H54 (cell line): ENCODE measurements around the gene COL23A1.

Experiments
- DNase-seq: peaks from one replicate; pipeline ENCODE4 v3.0.0; 2011; ENCODE audit warnings: low spot score, mixed read lengths; ENCODE audit not compliant: insufficient read length
- FAIRE-seq: peaks from 3 replicates; lab custom pipeline; 2011; peaks lifted over from hg19 to GRCh38; lab: Jason Lieb, UNC
- POLR2A ChIP-seq: IDR thresholded peaks from 2 replicates; pipeline ENCODE4 v1.6.1; 2011; ENCODE audit warnings: low read depth, mild to moderate bottlenecking, low read length

Gene COL23A1

DNA sequence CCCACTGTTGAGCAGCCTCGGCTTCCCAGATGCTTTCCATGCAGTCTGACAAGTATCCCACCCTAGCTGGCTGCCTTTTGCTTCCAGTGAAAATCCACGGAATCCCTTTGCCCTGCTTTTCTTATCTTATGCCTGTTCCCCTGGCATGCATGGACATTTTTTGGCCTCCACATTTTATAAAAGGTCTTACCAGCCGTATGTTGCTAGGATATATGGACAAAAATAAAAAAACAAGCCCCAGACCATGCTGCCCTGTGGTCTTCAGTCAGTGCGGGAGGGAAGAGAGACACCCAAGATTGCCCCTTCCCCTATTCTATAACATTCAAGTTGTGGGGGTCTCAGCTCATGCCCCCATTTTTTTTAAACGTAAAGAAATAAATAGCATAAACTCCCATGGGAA lies 129.6 kb downstream of the COL23A1 start:
- TF ChIP-seq POLR2A = no peak
- no peak for DNase-seq
- FAIRE-seq = no peak

DNA sequence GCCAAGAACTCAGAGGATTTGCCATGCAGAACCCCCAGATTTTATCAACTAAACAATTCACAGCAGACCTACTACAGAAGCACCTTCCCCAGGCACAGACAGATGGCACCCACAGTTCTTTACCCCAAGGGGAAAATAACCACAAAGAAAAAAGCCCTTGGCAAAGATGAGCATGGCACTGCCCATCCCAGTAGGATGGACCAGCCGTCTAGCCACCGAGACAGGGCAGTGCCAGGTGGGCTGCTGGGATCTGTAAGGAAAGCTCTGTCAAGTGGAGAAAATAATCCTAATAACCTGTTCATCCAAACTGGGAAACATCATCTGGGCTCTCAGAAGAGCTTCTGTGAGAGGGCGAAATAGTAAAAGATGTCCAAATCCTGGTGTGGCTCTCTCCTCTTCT lies 130.0 kb downstream of the COL23A1 start:
- no peak for TF ChIP-seq POLR2A
- no peak for FAIRE-seq
- DNase-seq = no peak

DNA sequence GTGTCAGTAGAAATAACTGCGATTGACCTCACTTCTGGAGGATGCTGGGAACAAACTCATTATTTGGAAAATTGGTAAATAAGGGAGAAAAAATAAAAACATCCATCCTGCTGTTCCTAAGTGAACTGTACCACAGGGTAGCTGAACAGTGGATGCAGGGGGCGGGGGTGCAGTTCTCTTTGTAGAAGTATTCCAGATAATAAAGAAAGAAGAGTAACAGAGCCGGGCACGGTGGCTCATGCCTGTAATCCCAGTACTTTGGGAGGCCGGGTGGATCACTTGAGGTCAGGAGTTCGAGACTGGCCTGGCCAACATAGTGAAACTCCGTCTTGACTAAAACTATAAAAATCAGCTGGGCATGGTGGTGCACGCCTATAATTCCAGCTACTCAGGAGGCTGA lies 132.1 kb downstream of the COL23A1 start:
- TF ChIP-seq POLR2A = no peak
- no peak for FAIRE-seq
- no peak for DNase-seq

DNA sequence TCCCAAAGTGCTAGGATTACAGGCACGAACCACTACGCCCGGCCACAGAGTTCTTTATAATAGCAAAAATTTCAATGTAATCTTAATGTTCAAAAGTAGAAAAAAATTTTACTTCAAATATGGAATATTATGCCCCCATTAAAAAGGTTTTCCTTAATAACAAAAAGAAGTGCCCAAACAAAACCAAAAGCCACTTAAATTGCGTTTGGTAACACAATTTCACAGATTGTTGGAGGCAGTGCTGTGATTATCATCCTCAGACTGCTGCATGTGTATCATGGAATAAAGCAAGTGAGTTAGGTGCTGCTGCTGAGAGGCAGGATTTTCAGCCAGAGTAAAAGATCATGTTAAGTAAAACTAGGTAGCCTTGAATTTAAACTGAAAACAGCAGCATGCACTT lies 132.7 kb downstream of the COL23A1 start:
- TF ChIP-seq POLR2A = no peak

DNA sequence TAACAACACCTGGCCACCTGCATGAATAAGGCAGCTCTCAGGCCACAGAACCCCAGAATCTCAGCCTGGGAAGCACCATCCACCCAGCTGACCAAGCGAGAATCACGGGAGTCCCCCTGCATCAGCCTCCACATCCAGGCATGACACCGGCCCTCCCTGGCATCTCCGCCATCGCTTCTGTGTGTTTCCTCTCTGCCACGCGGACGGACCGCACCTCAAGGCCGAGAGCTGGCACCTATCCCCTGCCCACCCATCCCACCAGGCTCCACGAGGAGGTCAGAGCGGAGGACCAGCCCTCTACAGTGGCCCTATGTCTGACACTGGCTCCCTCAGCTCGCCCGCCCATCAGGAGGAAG lies 134.7 kb downstream of the COL23A1 start:
- FAIRE-seq (no peak), DNase-seq (no peak)
- TF ChIP-seq POLR2A = no peak

More for the DNA sequence above, 132.7 kb downstream of the COL23A1 start:
- DNase-seq (no peak), FAIRE-seq (no peak)

DNA sequence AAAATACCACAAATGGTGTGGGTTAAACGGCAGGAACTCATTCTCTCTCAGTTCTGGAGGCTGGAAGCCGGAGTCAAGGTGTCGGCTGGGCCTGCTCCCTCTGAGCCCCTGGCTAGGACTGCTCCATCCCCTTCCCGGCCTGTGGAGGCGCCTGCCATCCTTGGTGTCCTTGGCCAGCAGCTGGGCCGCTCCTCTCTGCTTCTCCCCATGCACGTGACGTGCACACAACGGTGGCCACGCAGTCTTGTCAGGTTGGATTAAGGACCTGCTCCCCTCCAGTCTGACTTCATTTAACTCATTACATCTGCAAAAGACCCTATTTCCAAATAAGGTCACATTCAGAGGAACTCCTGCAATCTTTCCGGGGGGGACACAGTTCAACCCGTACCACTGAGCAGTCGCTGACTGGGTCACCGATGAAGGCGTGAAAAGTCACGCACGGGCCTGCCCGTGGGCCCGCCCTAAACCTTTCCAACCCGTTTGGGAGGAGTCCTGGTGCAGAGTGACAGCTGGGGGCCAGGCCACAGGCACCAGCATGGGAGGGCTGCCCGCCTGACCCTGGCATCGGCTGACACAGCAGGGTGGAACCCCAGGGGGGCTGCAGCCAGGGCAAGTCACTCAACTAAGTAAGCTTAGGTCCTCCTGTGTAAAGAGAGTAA lies 135.2 kb downstream of the COL23A1 start:
- FAIRE-seq = no peak
- TF ChIP-seq POLR2A = no peak
- no peak for DNase-seq

DNA sequence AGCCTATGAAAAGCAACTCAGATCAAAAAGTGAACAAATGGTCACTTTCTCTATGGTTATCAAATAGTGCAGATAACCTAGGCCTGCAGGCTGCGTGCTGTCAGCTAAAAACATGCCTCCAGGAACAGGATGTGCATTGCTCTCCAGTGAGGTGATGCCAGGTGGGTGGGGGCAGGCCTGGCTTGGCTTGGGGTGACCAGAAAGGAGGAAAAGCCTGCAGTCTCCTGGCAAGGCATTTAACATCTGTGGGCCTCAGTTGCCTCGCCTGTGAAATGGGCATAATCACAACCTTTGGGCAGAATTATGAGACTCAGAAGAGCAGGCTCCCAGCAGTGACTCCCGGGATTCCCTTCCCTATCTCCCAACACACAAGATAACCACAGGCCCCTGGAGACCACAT lies 135.9 kb downstream of the COL23A1 start:
- FAIRE-seq (no peak), DNase-seq (no peak)
- no peak for TF ChIP-seq POLR2A

DNA sequence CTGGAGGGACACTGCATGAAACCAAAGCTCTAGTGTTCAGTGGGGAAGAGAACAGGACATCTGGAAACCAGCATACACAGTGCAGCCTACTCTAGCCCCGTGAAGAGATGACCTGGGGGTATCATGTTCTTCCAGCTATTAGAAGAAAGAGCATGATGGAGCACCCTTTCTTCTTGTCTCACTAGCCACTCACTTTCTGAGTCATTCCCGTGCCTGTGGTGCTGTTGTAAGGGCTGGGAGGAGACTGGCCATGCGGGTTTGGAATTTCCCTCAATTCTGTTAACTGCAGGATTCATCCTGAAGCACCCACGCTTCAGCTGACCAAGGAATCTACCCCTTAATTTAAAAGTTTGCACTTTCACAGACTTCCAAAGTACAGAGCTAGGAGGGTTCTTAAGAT lies 137.0 kb downstream of the COL23A1 start:
- no peak for FAIRE-seq
- peak; percentile 17 for DNase-seq
- no peak for TF ChIP-seq POLR2A

DNA sequence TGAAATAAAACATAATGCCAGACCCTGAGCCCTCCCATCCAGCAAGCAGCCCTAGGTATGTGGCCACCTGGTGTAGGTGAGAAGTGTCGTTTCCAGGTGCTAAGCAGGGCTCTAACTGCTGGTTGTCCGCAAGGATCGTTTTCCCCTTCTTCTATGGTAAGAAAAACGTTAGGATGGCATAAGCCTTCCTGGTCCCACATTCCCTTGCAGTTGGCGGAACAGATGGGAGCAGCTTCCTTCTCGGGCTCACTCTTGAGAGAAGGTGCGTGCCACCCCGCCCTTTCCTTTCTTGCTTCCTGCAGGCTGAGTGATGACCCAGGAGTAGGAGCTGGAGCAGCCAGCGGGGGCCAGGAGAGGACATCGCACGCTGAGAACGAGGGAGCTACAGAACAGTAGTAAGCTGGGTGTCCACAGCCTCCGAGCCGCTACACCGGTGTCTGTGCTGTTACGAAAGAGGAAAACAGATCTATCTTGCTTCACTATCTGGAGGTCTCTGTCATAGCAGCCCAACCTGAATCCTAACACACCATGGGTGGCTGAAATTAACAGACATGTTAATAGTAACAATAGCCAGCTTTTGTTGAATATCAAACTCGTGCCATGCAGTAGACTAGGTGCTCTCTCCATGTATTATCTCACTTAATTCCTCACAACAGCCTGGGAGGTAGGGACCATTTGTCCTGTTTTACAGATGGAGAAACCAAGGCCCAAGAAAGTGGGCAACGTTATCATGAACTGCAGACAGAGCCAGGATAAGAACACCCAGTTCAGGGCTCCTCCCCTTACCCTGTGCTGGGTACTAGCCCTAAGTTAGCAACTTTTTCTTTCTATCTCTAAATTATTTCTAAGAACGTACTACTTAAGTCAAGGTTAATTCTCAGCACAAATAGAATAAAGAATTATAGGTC lies 139.8 kb downstream of the COL23A1 start:
- no peak for TF ChIP-seq POLR2A
- no peak for FAIRE-seq
- DNase-seq = no peak

DNA sequence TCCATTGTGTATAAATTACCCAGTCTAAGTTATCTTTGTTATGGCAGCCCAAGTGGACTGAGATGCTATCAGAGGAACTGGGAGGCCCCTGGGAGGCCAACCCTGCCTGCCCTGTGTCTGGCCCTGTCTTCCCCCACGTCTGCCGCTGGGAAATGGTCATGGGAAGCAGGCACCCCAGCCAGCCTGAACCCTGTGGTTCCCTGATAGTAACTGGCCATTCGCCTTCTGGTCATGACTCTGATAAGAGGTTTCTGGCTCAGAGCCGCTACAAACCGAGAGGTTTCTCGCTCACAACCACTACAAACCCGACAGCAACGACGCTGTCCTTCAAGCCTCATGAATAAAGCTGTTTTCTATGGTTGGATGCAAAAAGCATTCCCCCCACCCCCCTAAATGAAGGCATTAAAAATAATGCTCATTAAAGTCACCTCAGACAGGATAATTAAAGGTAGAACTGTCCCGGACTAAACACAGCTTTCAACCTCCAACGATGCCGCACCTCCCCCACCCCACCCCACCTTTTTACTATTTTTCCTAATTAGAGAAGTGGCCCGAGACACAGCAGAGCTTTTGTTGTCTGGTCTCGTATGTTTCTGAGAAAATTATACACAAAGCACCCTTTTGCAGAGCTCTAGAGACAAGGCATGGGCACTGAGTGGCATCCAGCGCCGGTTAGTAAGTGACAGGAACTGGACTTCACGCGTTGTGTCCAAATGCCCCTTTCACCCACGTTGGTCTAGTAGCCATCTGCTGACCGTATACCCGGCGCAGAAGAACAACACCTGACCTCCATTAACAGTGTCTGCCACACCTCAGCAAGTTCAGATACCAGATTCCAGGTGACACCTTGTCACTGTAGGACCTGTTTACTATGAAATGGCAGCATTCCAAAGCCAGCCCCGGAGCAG lies 140.8 kb downstream of the COL23A1 start:
- TF ChIP-seq POLR2A = no peak
- FAIRE-seq = no peak
- DNase-seq = no peak

DNA sequence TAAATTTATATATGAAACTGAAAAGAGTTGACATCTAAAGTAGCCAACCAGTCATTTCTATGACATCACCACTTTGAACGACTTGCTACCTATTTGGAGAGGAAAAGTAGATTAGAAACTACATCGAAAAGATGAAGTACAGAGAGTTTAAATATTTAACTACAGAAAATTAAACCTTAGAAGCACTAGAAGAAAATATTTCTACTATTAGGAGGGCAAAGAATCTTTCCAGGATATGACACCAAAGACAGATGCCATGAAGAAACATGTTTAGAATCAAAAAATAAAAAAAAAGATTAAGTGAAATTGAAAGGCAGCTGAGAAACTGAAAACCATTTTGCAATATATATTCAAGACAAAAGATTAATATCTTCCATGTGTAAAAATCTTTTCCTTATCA lies 144.7 kb downstream of the COL23A1 start:
- DNase-seq (no peak), FAIRE-seq (no peak)
- no peak for TF ChIP-seq POLR2A

DNA sequence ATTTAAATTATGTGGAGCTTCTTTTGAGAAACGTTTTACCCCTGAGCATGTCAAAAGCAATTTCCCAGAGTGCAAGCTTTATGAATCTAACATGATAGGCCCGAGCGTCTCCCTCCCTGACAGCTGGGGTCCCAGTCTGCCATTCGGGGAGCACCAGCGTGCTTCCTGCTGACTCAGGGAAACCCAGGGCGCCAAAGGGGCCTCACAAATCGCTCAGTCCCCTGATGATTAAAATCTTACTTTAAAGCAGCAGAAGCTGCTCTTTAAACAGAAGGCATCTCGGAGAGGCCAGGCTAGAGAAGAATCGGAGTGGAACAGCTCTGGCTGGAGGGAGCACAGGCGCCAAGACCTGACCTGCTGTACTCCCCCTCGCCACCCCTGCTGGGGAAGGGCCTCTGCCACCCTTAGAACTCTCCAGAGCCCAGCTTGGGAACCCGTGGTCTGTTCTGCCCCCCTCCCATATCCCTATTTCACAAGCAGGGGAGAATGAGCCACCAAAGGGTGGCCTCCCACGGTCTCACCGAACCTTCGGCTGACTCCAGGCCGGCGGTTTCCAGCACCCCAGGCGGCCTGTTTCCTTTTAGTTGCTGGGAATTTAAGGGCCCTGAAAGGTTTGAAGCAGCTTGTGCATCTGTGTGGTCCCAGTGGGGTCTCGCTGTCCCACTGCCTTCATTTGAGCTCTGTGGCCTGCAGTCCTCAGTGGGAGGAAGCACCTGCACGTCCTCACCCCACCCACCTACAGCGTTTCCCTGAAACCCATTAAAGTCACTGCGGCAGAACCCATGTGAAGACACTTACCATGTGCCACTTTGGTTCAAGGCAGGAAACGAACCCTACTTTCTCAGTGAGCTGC lies 147.6 kb downstream of the COL23A1 start:
- no peak for TF ChIP-seq POLR2A
- FAIRE-seq (no peak), DNase-seq (no peak)
